Nephron (organoid): ENCODE results near the gene ABCC4.

Source experiments
- H3K27ac Mint-ChIP-seq, 3 experiments: 2 replicates each; pipeline ENCODE4 v1.8.0; 2020; ENCODE audit warnings: mixed read lengths in 3 of 3, mild to moderate bottlenecking in 2 of 3, moderate library complexity in 1 of 3
- H3K27me3 Mint-ChIP-seq: 2 replicates; pipeline ENCODE4 v1.8.0; 2021; ENCODE audit warnings: low read depth, mild to moderate bottlenecking, moderate library complexity, mixed read lengths
- H3K36me3 Mint-ChIP-seq: 2 replicates; pipeline ENCODE4 v1.8.0; 2020; ENCODE audit warnings: low read depth, mixed read lengths
- H3K4me1 Mint-ChIP-seq: 2 replicates; pipeline ENCODE4 v1.8.0; 2020; ENCODE audit warnings: mixed read lengths
- H3K4me3 Mint-ChIP-seq, 3 experiments: 2 replicates each; pipeline ENCODE4 v1.8.0; 2020; ENCODE audit warnings: mild to moderate bottlenecking in 3 of 3, mixed read lengths in 3 of 3, moderate library complexity in 2 of 3
- H3K9me3 Mint-ChIP-seq: 2 replicates; pipeline ENCODE4 v1.8.0; 2020; ENCODE audit warnings: mixed read lengths
- TF ChIP-seq, protein P1 (sequence below), 3 experiments: fragments of 200-600 bp; sonication (generic); IDR thresholded peaks; one replicate each; pipeline ENCODE4 v1.5.0; 2021; ENCODE audit warnings: antibody characterized with exemption in 3 of 3; ENCODE audit not compliant: unreplicated experiment in 3 of 3

ABCC4 gene

DNA sequence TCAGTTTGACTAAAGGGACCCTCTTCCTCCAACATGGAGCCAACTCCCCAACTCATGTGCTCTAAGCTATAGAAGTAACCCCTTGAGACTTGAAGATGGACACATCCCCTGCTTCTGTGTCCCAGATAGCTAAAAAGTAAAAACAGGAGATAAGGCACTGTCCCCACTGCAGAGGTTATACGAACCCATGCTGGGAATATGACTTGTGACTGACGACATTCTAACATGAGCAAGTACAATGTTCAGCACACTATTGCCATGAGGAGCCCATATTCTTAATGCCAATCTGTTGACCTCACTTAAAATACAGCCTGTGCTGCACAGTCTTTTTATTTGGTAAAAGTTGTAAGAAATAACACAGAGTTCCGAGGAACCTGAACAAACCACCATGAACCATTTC lies 71.4 kb downstream of the ABCC4 start:
- TF ChIP-seq, protein P1, sequence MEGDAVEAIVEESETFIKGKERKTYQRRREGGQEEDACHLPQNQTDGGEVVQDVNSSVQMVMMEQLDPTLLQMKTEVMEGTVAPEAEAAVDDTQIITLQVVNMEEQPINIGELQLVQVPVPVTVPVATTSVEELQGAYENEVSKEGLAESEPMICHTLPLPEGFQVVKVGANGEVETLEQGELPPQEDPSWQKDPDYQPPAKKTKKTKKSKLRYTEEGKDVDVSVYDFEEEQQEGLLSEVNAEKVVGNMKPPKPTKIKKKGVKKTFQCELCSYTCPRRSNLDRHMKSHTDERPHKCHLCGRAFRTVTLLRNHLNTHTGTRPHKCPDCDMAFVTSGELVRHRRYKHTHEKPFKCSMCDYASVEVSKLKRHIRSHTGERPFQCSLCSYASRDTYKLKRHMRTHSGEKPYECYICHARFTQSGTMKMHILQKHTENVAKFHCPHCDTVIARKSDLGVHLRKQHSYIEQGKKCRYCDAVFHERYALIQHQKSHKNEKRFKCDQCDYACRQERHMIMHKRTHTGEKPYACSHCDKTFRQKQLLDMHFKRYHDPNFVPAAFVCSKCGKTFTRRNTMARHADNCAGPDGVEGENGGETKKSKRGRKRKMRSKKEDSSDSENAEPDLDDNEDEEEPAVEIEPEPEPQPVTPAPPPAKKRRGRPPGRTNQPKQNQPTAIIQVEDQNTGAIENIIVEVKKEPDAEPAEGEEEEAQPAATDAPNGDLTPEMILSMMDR (IDR thresholded peaks at IDR 0.05; ENCODE audit: unreplicated experiment in 3 of 3): no peak
- no peak overlapping the region for H3K27ac Mint-ChIP-seq
- H3K4me1 Mint-ChIP-seq: peaks cover 12% of the 10 kb centered on the region
- peaks cover 3% of the 10 kb centered on the region for H3K27me3 Mint-ChIP-seq
- H3K36me3 Mint-ChIP-seq: no peaks in the 10 kb centered on the region
- no peaks in the 10 kb centered on the region for H3K9me3 Mint-ChIP-seq
- H3K4me3 Mint-ChIP-seq: no peak overlapping the region

DNA sequence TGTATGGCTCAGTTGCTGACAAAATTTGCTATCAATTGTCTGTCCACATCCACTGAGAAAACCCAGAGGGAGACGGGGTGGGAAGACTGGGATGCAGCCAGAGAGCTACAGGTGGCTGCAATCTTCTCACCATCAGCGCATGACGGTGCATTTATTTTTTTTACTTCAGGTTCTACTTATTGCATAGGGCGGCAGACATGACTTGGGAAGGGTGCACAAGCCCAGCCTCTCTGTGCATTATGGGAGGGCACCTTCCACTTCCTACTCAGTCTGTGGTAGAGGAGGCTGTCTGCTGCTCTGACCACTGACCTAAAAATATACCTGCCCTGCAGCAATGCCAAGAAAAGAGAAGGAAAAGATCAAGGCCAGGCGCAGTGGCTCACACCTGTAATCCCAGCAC lies 73.1 kb downstream of the ABCC4 start:
- Mint-ChIP-seq H3K4me3 (no peak overlapping the region), H3K4me1 (peaks cover 12% of the 10 kb centered on the region), H3K36me3 (no peaks in the 10 kb centered on the region), H3K27ac (peak overlapping the region in 2 of 3 experiments; percentile 52 to 82), H3K27me3 (peaks cover 3% of the 10 kb centered on the region), H3K9me3 (no peaks in the 10 kb centered on the region)
- TF ChIP-seq, protein P1 (IDR thresholded peaks at IDR 0.05; ENCODE audit: unreplicated experiment in 3 of 3): no peak

GRCh38 chr13:95226932-95227695 lies 74.1 kb downstream of the ABCC4 start:
- Mint-ChIP-seq H3K4me3 (no peak overlapping the region), H3K27ac (peak overlapping the region; percentile 65 to 86 (median 82)), H3K9me3 (no peaks in the 10 kb centered on the region), H3K27me3 (peaks cover 3% of the 10 kb centered on the region), H3K4me1 (peaks cover 12% of the 10 kb centered on the region), H3K36me3 (no peaks in the 10 kb centered on the region)
- TF ChIP-seq, protein P1 (IDR thresholded peaks at IDR 0.05; ENCODE audit: unreplicated experiment in 3 of 3): no peak

DNA sequence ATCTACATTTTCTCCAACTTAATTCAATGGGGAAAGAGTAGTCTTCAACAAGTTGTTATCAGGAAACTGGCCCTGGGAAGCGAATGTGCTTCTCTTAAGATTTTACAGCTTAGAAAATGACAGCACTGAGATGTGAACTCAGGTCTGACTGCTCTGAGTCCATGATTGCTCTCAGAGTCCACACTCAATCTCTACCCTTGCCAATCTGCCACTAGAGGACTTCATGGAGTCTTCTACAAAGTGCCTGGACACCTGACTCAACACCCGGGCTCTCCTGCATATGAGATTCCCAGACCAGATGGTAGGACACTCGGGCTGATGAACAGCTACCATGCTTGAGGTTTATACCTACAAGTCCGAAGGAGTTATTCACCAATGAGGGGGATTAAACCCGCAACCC lies 74.8 kb downstream of the ABCC4 start:
- Mint-ChIP-seq H3K36me3 (no peaks in the 10 kb centered on the region), H3K9me3 (no peaks in the 10 kb centered on the region), H3K27me3 (peaks cover 3% of the 10 kb centered on the region), H3K4me3 (no peak overlapping the region), H3K27ac (peak overlapping the region; percentile 65 to 86 (median 82)), H3K4me1 (peaks cover 12% of the 10 kb centered on the region)
- TF ChIP-seq, protein P1 (IDR thresholded peaks at IDR 0.05; ENCODE audit: unreplicated experiment in 3 of 3): no peak

GRCh38 chr13:95226050-95226449 lies 75.2 kb downstream of the ABCC4 start:
- Mint-ChIP-seq H3K27me3 (peaks cover 3% of the 10 kb centered on the region), H3K4me1 (peaks cover 12% of the 10 kb centered on the region), H3K4me3 (no peak overlapping the region), H3K36me3 (no peaks in the 10 kb centered on the region), H3K27ac (peak overlapping the region; percentile 65 to 86 (median 82)), H3K9me3 (no peaks in the 10 kb centered on the region)
- TF ChIP-seq, protein P1 (IDR thresholded peaks at IDR 0.05; ENCODE audit: unreplicated experiment in 3 of 3): no peak

- Mint-ChIP-seq H3K4me3 (no peak overlapping the region), H3K4me1 (peaks cover 12% of the 10 kb centered on the region), H3K36me3 (no peaks in the 10 kb centered on the region), H3K9me3 (no peaks in the 10 kb centered on the region), H3K27me3 (peaks cover 3% of the 10 kb centered on the region), H3K27ac (no peak overlapping the region)
- TF ChIP-seq, protein P1 (IDR thresholded peaks at IDR 0.05; ENCODE audit: unreplicated experiment in 3 of 3): no peak
Measured at GRCh38 chr13:95224064-95224463, 77.2 kb downstream of the ABCC4 start.
